CD4-positive, alpha-beta T cell treated with Interferon alpha-2 for 1 hour (primary cell): Measurements from ENCODE around the gene EPHA8.

ENCODE experiments used
- DNase-seq, 2 donors: peaks; one replicate each; pipeline ENCODE4 v3.0.0-alpha.2; 2020 to 2022

Gene EPHA8

GRCh38 chr1:22537441-22538139, 25.7 kb upstream of the EPHA8 start:
- no peak for DNase-seq

- no peak for DNase-seq
Observed at GRCh38 chr1:22539510-22540118, 23.7 kb upstream of the EPHA8 start.

DNA sequence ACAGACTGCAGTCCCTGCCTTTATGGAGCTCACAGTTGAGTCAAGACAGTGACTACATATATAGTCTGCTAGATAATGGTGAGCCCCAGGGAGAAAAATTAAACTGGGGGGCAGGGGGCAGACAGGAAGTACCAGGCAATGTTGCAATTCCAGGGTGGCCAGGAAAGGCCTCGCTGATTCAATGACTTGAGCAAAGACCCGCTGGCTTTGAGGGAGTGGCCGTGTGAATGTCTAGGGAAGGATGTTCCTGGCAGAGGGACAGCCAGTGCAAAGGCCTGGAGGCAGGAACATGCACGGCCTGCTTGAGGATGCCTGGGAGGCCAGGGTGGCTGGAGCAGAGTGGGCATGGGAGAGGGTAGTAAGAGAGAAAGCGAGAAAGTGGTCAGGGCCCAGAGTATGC, 23.0 kb upstream of the EPHA8 start:
- DNase-seq, result no peak

DNA sequence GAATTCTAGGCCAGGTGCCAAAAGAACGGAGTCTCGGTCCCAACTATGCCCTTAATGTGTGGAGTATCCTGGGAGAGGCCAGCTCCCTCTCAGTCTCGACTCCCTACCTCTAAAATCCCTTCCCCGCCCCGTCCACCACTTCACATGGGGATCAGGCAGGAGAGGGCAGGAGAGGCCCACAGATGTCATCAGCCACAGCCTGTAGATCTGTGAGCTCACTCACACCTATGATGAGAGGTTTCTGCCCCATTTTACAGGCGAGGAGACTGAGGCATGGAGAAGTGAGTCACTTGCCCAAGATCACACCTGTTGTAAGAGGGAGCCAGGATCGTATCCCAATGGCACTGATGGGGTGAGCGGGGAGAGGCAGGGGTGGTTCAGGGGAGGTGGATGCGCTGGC, 20.4 kb upstream of the EPHA8 start:
- no peak for DNase-seq

GRCh38 chr1:22543679-22544078, 19.6 kb upstream of the EPHA8 start:
- DNase-seq, result no peak

DNA sequence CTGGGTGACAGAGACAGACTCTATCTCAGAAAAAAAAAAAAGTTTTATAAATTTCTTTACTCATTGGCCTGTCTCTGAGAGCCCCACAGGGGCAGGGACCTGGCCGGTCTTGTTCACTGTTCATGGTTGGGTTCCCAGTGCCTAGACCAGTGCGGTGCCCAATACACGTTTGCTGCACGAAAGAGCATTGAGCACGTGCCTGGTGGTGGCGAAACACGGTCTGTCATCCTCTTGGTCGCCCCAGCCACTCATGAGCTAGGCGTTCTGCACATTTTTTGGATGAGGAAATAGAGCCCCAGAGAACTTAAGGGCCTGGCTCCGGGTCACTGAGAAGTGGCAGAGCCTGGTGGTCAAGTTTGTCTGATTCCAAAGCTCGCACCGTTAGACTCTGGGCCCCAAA, 18.7 kb upstream of the EPHA8 start:
- DNase-seq, result no peak

- DNase-seq, result no peak
Observed at GRCh38 chr1:22545141-22545540, 18.1 kb upstream of the EPHA8 start.

DNA sequence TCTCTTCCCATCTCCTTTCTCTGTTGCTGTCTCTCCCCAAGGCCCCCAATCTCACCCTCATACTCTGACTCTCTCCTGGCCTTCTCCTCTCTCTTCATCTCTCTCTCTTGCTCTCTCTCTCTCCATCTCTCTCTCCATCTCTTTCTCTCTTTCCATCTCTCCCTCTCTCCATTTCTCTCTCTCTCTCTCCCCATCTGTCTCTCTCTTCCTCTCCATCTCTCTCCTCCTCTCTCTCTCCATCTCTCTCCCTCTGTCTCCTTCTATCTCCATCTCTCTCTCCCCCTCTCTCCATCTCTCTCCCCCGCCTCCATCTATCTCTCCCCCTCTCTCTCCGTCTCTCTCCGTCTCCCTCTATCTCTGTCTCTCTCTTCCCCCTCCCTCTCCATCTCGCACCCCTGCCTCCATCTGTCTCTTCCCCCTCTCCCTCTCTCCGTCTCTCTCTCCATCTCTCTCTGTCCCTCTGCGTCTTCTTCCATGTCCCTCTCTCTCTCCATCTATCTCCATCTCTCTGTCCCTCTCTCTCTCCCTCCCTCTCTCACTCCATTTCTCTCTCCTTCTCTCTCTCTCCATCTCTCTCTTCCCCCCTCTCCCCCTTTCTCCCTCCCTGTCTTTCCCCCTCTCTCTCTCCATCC, 16.0 kb upstream of the EPHA8 start:
- no peak for DNase-seq

DNA sequence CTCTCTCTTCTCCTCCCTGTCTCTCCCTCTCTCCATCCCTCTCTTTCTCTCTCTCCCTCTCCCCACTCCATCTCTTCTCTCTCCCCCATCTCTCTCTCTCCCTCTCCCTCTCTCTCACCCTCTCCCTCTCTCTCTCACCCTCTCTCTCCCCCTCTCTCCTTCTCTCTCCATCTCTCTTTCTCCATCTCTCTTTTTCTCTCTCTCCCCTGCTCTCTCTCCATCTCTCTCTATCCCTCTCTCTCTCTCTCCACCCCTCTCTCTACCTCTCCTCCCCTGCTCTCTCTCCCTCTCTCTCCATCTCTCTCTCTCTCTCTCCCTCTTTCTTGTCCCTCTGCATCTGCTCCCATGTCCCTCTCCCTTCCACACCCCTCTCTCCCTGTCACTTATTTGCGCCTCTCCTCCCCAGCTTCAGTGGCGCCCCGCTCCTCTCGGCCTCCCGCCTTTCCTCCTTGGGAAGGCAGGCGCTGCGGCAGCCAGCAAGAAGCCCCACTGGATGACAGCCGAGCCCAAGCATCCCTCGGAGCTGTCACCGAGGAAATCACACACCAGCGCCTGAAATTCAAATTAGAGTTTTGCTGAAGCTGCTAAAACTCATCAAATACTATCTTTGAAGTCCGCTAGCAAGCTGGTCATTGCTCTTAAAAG, 15.3 kb upstream of the EPHA8 start:
- DNase-seq, result no peak

DNA sequence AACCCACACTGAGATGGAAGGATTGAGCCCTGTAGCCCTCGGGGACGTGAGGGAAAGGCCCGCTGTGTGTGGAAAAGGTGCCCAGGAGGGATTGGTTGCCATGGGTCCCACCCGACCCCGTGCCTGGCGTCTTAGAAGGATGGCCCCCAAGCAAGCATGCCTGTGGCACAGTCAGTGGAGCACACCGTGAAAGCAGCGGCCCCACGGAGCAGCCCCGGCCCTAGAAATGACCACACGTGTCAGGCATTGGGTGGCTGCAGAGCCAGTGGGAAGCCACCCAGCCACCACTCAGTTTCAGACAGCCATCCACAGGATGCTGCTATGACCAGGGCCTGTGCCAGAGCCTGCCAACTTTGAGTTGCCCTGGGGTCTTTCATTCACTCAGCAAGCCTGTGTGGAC, 13.3 kb upstream of the EPHA8 start:
- DNase-seq, result no peak

GRCh38 chr1:22551591-22551990, 11.7 kb upstream of the EPHA8 start:
- DNase-seq, result no peak

GRCh38 chr1:22552021-22552420, 11.3 kb upstream of the EPHA8 start:
- no peak for DNase-seq

DNA sequence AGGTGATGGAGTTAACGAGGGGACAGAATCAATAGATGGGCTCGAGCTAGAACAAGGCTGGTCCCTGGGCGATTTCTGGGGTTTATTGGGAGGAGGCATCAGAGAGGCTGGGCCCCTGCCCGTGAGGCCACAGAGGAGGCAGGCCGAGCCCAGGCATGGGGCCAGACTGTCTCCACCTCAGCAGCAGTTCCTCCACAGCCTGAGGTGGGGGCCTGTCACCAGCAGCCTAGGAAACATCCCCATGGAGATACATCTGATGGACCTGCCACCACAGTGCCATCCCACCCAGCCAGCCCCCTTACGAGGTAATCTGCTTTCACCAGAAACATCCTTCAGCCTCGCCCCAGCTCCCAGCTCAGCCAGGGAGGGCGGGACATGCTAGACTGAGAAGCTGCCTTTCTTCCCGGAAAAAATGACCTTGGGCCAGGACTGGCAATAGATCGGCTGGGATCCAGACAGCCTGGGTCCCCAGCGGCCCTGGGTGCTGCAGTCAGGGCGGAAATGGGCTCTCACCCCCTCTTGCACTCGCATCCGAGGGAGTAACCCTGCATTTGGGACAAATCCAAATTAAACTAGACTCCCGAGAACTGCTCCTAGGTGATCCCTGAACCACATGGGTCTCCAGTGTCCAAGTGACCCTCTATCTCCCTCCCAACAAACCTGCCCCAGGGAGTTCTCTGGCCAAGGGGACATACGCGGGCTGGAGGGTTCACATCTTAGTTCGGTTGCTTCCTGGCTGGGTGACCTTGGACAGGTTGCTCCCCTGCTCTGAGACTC, 10.0 kb upstream of the EPHA8 start:
- DNase-seq, result no peak

DNA sequence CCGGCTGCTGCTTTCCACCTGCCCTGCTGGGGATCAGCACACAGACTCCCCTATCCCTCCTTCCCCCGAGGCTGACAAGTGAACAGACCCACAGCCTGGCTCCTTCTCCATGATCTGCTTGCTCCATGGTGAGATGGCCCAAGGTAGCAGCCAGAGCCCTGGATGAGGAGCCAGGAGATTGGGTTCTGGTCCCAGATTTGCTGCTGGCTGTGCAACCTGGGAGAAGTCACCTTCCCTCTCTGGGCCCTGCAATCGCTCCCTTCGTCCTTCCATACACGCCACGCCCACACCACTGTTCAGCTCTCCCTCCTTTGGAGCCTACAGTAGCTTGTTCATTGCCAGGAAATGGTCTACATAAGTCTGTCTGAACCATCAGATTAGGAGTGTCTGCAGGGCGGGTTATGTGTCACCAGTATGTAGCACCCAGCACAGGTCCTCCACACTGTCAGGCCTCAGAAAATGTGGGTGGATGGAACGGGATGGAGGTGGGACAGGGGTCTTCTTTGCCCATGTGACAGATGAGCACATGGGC, 9.2 kb upstream of the EPHA8 start:
- no peak for DNase-seq

DNA sequence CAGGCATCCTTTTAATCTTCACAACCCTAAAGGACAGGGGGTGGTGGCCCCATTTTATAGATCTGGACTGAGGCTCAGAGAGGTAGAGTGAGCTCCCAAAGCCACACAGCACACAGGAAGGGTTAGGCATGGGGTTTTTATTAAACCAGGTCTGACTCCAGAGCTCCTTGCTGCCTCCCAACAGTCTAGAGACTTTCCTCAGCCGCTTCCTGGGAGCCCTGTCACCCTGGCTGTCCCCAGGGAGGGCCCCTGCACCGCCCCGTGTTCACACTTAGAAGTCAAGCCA, 8.0 kb upstream of the EPHA8 start:
- DNase-seq, result no peak

- DNase-seq, result no peak
Observed at GRCh38 chr1:22556391-22557104, 6.7 kb upstream of the EPHA8 start.

DNA sequence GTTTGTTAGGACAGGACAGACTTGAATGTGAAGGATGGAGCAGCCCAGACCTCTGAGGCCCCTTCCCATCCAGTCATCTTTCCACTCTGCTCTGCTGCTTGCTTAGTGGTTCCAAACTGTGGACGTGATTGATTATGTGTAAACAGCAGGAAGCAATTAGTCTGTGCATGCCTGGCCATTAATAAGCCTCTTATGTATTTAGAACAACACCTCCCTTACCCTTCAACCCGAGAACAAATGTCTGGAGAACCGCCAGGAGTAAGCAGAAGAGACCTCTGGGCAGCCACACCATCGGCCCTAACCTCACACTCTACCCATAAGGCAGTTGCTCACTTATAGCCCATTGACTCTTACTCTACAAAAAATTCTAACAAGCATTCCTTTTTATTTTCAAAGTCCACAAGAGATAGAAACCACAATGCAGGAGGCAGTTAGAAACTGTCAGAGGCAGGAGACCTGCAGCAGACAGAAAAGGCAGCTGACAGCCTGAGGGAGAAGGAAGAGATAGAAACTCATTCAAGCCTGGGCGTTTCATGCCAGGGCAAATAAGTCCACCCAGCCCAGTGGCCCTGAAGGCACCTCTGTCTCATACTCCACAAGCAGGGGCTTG, 5.8 kb upstream of the EPHA8 start:
- DNase-seq, result no peak

DNA sequence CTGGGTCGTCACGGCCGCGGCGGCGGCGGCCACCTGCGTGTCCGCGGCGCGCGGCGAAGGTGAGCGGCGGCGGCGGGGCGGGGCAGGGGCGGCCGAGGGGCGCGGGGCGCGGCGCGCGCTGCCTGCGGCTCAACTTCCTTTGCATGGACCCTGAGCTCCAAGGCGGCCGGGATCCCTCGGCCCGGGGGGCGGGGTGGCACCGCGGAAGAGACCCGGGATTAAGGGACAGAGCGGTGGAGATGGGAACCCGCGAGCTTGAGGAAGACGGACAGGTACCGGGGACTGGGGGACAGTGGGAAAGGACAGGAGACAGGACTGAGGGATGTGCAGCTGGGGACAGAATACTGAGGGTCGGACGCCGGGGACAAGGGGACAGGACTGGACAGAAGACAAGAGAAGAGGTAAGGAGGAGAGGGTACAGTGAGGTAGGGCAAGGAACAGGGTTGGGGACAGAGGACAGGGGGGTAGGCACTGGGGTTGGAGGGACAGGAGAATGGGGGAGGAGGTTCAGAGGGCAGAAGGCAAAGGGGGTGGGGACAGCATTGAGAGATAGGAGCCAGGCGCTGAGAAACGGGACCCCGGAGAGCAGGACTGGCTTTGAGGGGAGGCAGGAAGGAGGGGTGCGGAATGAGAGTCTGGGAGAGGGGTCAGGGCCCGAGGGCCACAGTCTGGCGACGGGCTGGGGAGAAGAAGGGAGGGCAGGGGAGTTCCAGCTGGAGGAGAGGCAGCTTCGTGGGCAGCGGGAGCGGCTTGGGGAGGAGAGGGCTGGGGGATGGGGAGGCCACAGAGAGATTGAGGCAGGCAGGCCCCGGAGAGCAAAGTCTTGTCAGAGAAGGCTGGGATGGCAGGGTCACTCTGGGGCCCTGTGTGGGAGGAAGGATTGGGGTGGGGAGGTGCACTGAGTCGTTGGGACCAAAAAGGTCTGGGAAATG, 648 bp downstream of the EPHA8 start:
- DNase-seq, result no peak

DNA sequence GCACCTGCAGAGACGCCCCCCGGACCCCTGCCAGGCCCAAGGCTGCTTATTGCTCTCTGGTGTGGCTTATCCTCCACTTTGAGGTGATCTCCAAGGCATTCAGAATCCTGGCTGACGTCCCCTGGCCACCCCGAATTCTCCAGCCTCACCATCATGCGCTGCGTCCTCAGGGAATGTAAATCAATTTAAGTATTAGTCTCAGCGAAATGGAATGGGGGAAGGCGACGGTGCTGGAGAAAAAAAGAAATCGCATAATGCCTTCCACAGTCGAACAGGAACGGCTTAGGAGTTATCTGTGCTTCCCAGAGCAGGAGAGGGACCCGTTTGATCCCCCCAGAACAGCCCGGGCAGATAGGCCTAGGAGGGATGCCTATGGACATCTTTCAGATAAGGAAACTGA, 2.9 kb downstream of the EPHA8 start:
- DNase-seq, result no peak

GRCh38 chr1:22567197-22567596, 3.9 kb downstream of the EPHA8 start:
- no peak for DNase-seq

DNA sequence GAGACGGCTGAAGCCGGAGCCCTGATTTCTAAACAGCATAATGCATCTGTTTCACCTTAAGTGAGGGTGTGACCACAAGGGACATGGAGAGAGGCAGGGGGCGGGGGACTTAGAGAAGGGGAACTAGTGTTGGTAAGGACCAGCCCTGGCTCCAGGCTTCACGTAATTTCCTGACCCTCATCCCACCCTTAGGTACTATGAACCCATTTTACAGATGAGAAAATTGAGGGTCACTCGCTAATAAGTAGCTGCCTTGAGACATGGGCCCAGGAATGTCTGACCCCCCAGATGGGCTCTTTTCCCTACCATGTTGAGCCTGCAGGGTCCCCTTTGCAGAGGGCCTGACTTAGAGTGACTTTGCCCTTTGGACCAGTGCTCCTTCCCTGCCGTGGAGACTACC, 4.7 kb downstream of the EPHA8 start:
- DNase-seq, result no peak
